KMS-11 (cell line): ENCODE results near the gene DDX19B.
"Not testable (repeated sequence)": the region's sequence is repeated elsewhere in the genome, so short reads cannot be mapped to it uniquely, and the experiment has no call there.

Experiments
- H2AFZ ChIP-seq: fragments of 200-600 bp; sonication (generic); 2 replicates; pipeline ENCODE4 v1.6.1; 2016; ENCODE audit warnings: antibody characterized with exemption, mixed run types, low read depth
- H3K27ac ChIP-seq: fragments of 200-600 bp; sonication (generic); 2 replicates; pipeline ENCODE4 v1.6.1; 2016; ENCODE audit warnings: mild to moderate bottlenecking, mixed run types
- H3K27me3 ChIP-seq: fragments of 200-600 bp; sonication (generic); 2 replicates; pipeline ENCODE4 v1.6.1; 2017; ENCODE audit warnings: mild to moderate bottlenecking, low read depth, mixed run types, moderate library complexity; ENCODE audit not compliant: insufficient read depth
- H3K36me3 ChIP-seq: fragments of 200-600 bp; sonication (generic); 2 replicates; pipeline ENCODE4 v1.6.1; 2017; ENCODE audit warnings: mild to moderate bottlenecking, mixed run types; ENCODE audit not compliant: insufficient read depth
- H3K4me1 ChIP-seq: fragments of 200-600 bp; sonication (generic); 2 replicates; pipeline ENCODE4 v1.6.1; 2016; ENCODE audit warnings: mild to moderate bottlenecking, low read depth, mixed run types; ENCODE audit not compliant: poor library complexity, severe bottlenecking
- H3K4me2 ChIP-seq: fragments of 200-600 bp; sonication (generic); 2 replicates; pipeline ENCODE4 v1.7.0; 2016; ENCODE audit warnings: mild to moderate bottlenecking, mixed run types
- H3K4me3 ChIP-seq: fragments of 200-600 bp; sonication (generic); IDR thresholded peaks from 2 replicates; pipeline ENCODE4 v1.6.1; 2017; ENCODE audit warnings: low read depth, low read length, mixed read lengths; ENCODE audit not compliant: insufficient read depth
- H3K79me2 ChIP-seq: fragments of 200-600 bp; sonication (generic); 2 replicates; pipeline ENCODE4 v1.6.1; 2016; ENCODE audit warnings: low read depth, mixed run types; ENCODE audit not compliant: insufficient read depth
- H3K9ac ChIP-seq: fragments of 200-600 bp; sonication (generic); 2 replicates; pipeline ENCODE4 v1.6.1; 2016; ENCODE audit warnings: mild to moderate bottlenecking, mixed run types
- H4K20me1 ChIP-seq: fragments of 200-600 bp; sonication (generic); 2 replicates; pipeline ENCODE4 v1.6.1; 2016; ENCODE audit warnings: mild to moderate bottlenecking, mixed run types; ENCODE audit not compliant: insufficient read depth
- CTCF ChIP-seq: fragments of 200-600 bp; sonication (generic); conservative IDR thresholded peaks from 2 replicates; pipeline ENCODE4 v1.6.1; 2017; ENCODE audit warnings: low read depth, mild to moderate bottlenecking, antibody characterized with exemption, low read length, moderate library complexity, mixed read lengths

Gene DDX19B

GRCh38 chr16:70267516-70267915 is 31.5 kb upstream of the DDX19B start:
- H2AFZ ChIP-seq: no peak overlapping the region
- H3K4me3 ChIP-seq: no peak overlapping the region
- H3K36me3 ChIP-seq: peaks cover 26% of the 10 kb centered on the region
- H3K79me2 ChIP-seq: no peaks in the 10 kb centered on the region
- TF ChIP-seq CTCF: peak; percentile 81
- no peaks in the 10 kb centered on the region for H4K20me1 ChIP-seq
- no peak overlapping the region for H3K9ac ChIP-seq
- no peak overlapping the region for H3K4me2 ChIP-seq
- H3K27me3 ChIP-seq: no peaks in the 10 kb centered on the region
- H3K4me1 ChIP-seq: no peaks in the 10 kb centered on the region
- no peak overlapping the region for H3K27ac ChIP-seq

GRCh38 chr16:70267922-70268321 is 31.1 kb upstream of the DDX19B start:
- H3K27me3 ChIP-seq, H3K4me3 ChIP-seq, H4K20me1 ChIP-seq, H3K4me2 ChIP-seq, H2AFZ ChIP-seq, H3K4me1 ChIP-seq, H3K79me2 ChIP-seq, H3K9ac ChIP-seq, H3K27ac ChIP-seq: not testable (repeated sequence)
- peaks cover 23% of the 10 kb centered on the region for H3K36me3 ChIP-seq

GRCh38 chr16:70269471-70269870 is 29.5 kb upstream of the DDX19B start:
- H4K20me1 ChIP-seq: no peaks in the 10 kb centered on the region

GRCh38 chr16:70270176-70270575 is 28.8 kb upstream of the DDX19B start:
- no peak overlapping the region for H2AFZ ChIP-seq
- H3K27ac ChIP-seq: no peak overlapping the region
- H3K4me2 ChIP-seq: no peak overlapping the region
- H3K4me3 ChIP-seq: no peak overlapping the region
- no peak for TF ChIP-seq CTCF
- 0 out of 2 replicates have a peak, but pooled peaks cover 8% of the 10 kb centered on the region for H3K79me2 ChIP-seq
- H3K4me1 ChIP-seq: no peaks in the 10 kb centered on the region
- H4K20me1 ChIP-seq: no peaks in the 10 kb centered on the region
- no peak overlapping the region for H3K9ac ChIP-seq
- peaks cover 23% of the 10 kb centered on the region for H3K36me3 ChIP-seq
- no peaks in the 10 kb centered on the region for H3K27me3 ChIP-seq

More at GRCh38 chr16:70269471-70269870, 29.5 kb upstream of the DDX19B start:
- H3K27ac ChIP-seq: no peak overlapping the region
- H3K9ac ChIP-seq: no peak overlapping the region
- H2AFZ ChIP-seq: no peak overlapping the region
- peaks cover 23% of the 10 kb centered on the region for H3K36me3 ChIP-seq
- H3K4me2 ChIP-seq: no peak overlapping the region
- no peak for TF ChIP-seq CTCF
- H3K4me1 ChIP-seq: no peaks in the 10 kb centered on the region
- no peaks in the 10 kb centered on the region for H3K27me3 ChIP-seq
- H3K79me2 ChIP-seq: 0 out of 2 replicates have a peak, but pooled peaks cover 5% of the 10 kb centered on the region
- H3K4me3 ChIP-seq: no peak overlapping the region

GRCh38 chr16:70271696-70272095 is 27.3 kb upstream of the DDX19B start:
- Histone ChIP-seq H3K36me3 (peaks cover 16% of the 10 kb centered on the region; the same call in 1 of the 2 replicates), H3K79me2 (0 out of 2 replicates have a peak, but pooled peaks cover 8% of the 10 kb centered on the region)

More at GRCh38 chr16:70271696-70272095, 27.3 kb upstream of the DDX19B start:
- no peaks in the 10 kb centered on the region for H3K27me3 ChIP-seq
- H3K4me3 ChIP-seq: no peak overlapping the region
- H3K4me1 ChIP-seq: no peaks in the 10 kb centered on the region
- H4K20me1 ChIP-seq: no peaks in the 10 kb centered on the region
- H3K9ac ChIP-seq: no peak overlapping the region
- no peak overlapping the region for H2AFZ ChIP-seq
- no peak overlapping the region for H3K27ac ChIP-seq
- H3K4me2 ChIP-seq: no peak overlapping the region
- no peak for TF ChIP-seq CTCF
